Liver (tissue), 9 donors: ENCODE data around the gene SLC25A45. TPM values are rescaled to one million over a fixed set of nuclear protein-coding genes. Genes with fewer than 3 reads are reported as not detected.

Experiments used
- DNase-seq: peaks from one replicate; pipeline ENCODE4 v3.0.0-alpha.2; 2017; ENCODE audit warnings: low spot score
- H3K27ac ChIP-seq, 2 donors: one replicate each; pipeline ENCODE4 v1.7.0; 2013; ENCODE audit warnings: inconsistent platforms in 2 of 2, low read length in 2 of 2, control low read depth in 1 of 2, low read depth in 1 of 2, mild to moderate bottlenecking in 1 of 2
- H3K27me3 ChIP-seq, 4 donors: one replicate each; pipeline versions ENCODE4 v1.6.1 to v1.7.0; 2013; ENCODE audit warnings: low read length in 3 of 4, inconsistent platforms in 1 of 4, mild to moderate bottlenecking in 1 of 4, moderate library complexity in 1 of 4; ENCODE audit not compliant: control insufficient read depth in 4 of 4, insufficient read depth in 4 of 4
- H3K36me3 ChIP-seq, 4 donors: one replicate each; pipeline versions ENCODE4 v1.6.1 to v1.7.0; 2013; ENCODE audit warnings: low read length in 3 of 4, mild to moderate bottlenecking in 3 of 4, low read depth in 1 of 4, moderate library complexity in 1 of 4; ENCODE audit not compliant: control insufficient read depth in 4 of 4, insufficient read depth in 3 of 4
- H3K4me1 ChIP-seq, 4 donors: one replicate each; pipeline versions ENCODE4 v1.6.1 to v1.7.0; 2013; ENCODE audit warnings: low read length in 3 of 4, mild to moderate bottlenecking in 3 of 4, moderate library complexity in 1 of 4; ENCODE audit not compliant: control insufficient read depth in 4 of 4, insufficient read depth in 4 of 4
- H3K4me3 ChIP-seq, 3 donors: one replicate each; pipeline versions ENCODE4 v1.6.1 to v1.7.0; 2013; ENCODE audit warnings: low read length in 3 of 3, control low read depth in 1 of 3, low read depth in 1 of 3, mild to moderate bottlenecking in 1 of 3
- H3K9ac ChIP-seq, 2 donors: one replicate each; pipeline ENCODE4 v1.7.0; 2013; ENCODE audit warnings: low read length in 2 of 2, mild to moderate bottlenecking in 2 of 2, moderate library complexity in 2 of 2, control low read depth in 1 of 2, low read depth in 1 of 2
- H3K9me3 ChIP-seq, 4 donors: one replicate each; pipeline versions ENCODE4 v1.6.1 to v1.7.0; 2013; ENCODE audit warnings: low read length in 3 of 4; ENCODE audit not compliant: control insufficient read depth in 4 of 4
- EGR1 ChIP-seq, 2 donors: IDR thresholded peaks; 2 replicates each; pipeline ENCODE4 v1.6.1; 2016 to 2018; ENCODE audit warnings: antibody characterized with exemption in 2 of 2, low read depth in 2 of 2
- FOXA1 ChIP-seq: IDR thresholded peaks from 2 replicates; pipeline ENCODE4 v1.6.1; 2016; ENCODE audit warnings: antibody characterized with exemption
- FOXA2 ChIP-seq: IDR thresholded peaks from 2 replicates; pipeline ENCODE4 v1.6.1; 2016; ENCODE audit warnings: antibody characterized with exemption
- GABPA ChIP-seq, 2 donors: IDR thresholded peaks in 1 of 2; conservative IDR thresholded peaks in 1 of 2; 2 replicates each; pipeline ENCODE4 v1.6.1; 2016; ENCODE audit warnings: antibody characterized with exemption in 2 of 2, mild to moderate bottlenecking in 1 of 2, moderate library complexity in 1 of 2
- HNF4A ChIP-seq, 2 donors: conservative IDR thresholded peaks; 2 replicates each; pipeline ENCODE4 v1.6.1; 2016; ENCODE audit warnings: antibody characterized with exemption in 2 of 2, mild to moderate bottlenecking in 2 of 2
- HNF4G ChIP-seq: IDR thresholded peaks from 2 replicates; pipeline ENCODE4 v1.6.1; 2016; ENCODE audit warnings: antibody characterized with exemption
- JUND ChIP-seq, 2 donors: IDR thresholded peaks; 2 replicates each; pipeline ENCODE4 v1.6.1; 2016; ENCODE audit warnings: antibody characterized with exemption in 2 of 2
- NR2F2 ChIP-seq: IDR thresholded peaks from 2 replicates; pipeline ENCODE4 v1.6.1; 2016; ENCODE audit warnings: antibody characterized with exemption
- RAD21 ChIP-seq, 2 donors: IDR thresholded peaks; 2 replicates each; pipeline ENCODE4 v1.6.1; 2016; ENCODE audit warnings: antibody characterized with exemption in 2 of 2, mild to moderate bottlenecking in 2 of 2
- RXRA ChIP-seq, 2 donors: IDR thresholded peaks; 2 replicates each; pipeline ENCODE4 v1.6.1; 2017 to 2018; ENCODE audit warnings: antibody characterized with exemption in 2 of 2, mild to moderate bottlenecking in 1 of 2
- SP1 ChIP-seq: IDR thresholded peaks from 2 replicates; pipeline ENCODE4 v1.6.1; 2018; ENCODE audit warnings: antibody characterized with exemption, mild to moderate bottlenecking
- TAF1 ChIP-seq: conservative IDR thresholded peaks from 2 replicates; pipeline ENCODE4 v1.6.1; 2016; ENCODE audit warnings: antibody characterized with exemption, mild to moderate bottlenecking
- YY1 ChIP-seq: IDR thresholded peaks from 2 replicates; pipeline ENCODE4 v1.6.1; 2016; ENCODE audit warnings: antibody characterized with exemption, mild to moderate bottlenecking
- WGBS: extraction: QIAGEN DNeasy Blood & Tissue Kit; methylation state at CpG from one replicate; pipeline ENCODE4 v1.1.7; 2013; 5-methylcytosine and 5-hydroxymethylcytosine counted together
- polyA plus RNA-seq, 2 donors: library from polyadenylated mRNA; stranded (reverse) in 1 of 2; unstranded in 1 of 2; fragments of 200-250 nt in 1 of 2; fragments of >200 nt in 1 of 2; fragmentation: Nextera tagmentation in 1 of 2; extraction: Ambion mirVana in 1 of 2; gene quantifications; one replicate each; pipeline versions ENCODE4 v1.2.1 to v1.2.3, GENCODE V29; 2013 to 2015
- total RNA-seq, 2 donors: library from RNA; depleted of rRNA; stranded (reverse); fragments of >200 nt; gene quantifications; one replicate each; pipeline ENCODE4 v1.2.3, GENCODE V29; 2014
- TF ChIP-seq, protein P1 (sequence below): IDR thresholded peaks from 2 replicates; pipeline ENCODE4 v1.6.1; 2016; ENCODE audit warnings: antibody characterized with exemption
- TF ChIP-seq, protein P2 (sequence below): fragments of 150-350 bp; IDR thresholded peaks from 2 replicates; pipeline ENCODE4 v1.5.1; 2017; ENCODE audit warnings: improper control_type of control experiment, low read depth, low read length; ENCODE audit not compliant: missing input control
- TF ChIP-seq, protein P3 (sequence below): IDR thresholded peaks from 2 replicates; pipeline ENCODE4 v1.6.1; 2016; ENCODE audit warnings: antibody characterized with exemption
- TF ChIP-seq, protein P4 (sequence below): IDR thresholded peaks from 2 replicates; pipeline ENCODE4 v1.6.1; 2016; ENCODE audit warnings: antibody characterized with exemption, mild to moderate bottlenecking
- TF ChIP-seq, protein P5 (sequence below): IDR thresholded peaks from 2 replicates; pipeline ENCODE4 v1.6.1; 2016; ENCODE audit warnings: antibody characterized with exemption
- donor health status: healthy.
- donor health status: healthy.
- donor health status: healthy.
- donor health status: healthy.
- donor health status: healthy.

SLC25A45 gene
- total and polyA plus RNA-seq, 4 donors: 4.5 to 6.8 (median 5.3) TPM

DNA sequence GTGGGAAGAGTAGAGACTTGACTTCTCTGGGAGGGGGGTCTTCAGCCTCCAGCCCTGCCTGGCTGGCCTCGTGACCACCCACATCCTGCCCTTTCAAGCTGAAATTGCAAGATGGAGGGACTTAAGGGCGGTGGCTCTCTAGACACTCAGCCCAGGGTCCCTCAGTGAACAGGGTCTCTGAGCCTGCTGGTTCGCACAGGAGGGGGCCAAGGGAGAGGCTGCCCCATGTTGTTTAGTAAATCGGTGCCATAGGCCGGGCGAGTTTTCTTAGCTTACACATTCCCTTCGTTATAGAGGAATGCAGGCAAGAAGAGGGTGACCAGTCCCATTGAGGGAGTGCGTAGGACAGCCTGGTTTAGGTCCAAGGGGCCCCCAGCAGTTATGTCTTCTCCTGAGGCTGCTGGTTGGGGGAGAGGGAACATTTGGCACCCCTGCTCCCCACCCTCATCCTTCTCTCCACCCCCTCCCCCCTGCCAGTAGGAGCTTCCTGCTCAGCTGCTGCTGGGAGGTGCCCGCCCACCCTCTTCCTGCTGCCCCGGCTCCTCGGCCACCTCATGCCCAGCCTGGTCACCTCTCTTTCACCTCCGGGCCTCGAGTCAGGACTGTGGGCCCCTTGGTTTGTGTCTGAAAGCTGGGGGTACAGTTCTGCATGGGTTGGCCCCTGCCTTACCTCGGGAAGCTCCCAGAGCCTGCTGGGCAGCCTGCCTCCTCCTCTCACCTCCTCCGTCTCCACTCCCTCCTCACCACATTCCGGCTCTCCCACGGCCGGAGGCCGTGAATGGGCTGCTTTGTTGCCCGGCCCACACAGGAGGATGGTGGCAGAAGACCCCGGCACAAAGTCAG is 7.9 kb upstream of the SLC25A45 start:
- Histone ChIP-seq H3K27ac (peak overlapping the region; percentile 59 to 60), H3K36me3 (peaks cover 0 to 6% (median 0%) of the 10 kb centered on the region in 4 donors), H3K4me3 (no peak overlapping the region), H3K9me3 (no peaks in the 10 kb centered on the region), H3K9ac (no peak overlapping the region), H3K27me3 (no peaks in the 10 kb centered on the region), H3K4me1 (peaks cover 0 to 12% (median 5%) of the 10 kb centered on the region in 4 donors)
- no peak for TF ChIP-seq HNF4G
- TF ChIP-seq, protein P1, sequence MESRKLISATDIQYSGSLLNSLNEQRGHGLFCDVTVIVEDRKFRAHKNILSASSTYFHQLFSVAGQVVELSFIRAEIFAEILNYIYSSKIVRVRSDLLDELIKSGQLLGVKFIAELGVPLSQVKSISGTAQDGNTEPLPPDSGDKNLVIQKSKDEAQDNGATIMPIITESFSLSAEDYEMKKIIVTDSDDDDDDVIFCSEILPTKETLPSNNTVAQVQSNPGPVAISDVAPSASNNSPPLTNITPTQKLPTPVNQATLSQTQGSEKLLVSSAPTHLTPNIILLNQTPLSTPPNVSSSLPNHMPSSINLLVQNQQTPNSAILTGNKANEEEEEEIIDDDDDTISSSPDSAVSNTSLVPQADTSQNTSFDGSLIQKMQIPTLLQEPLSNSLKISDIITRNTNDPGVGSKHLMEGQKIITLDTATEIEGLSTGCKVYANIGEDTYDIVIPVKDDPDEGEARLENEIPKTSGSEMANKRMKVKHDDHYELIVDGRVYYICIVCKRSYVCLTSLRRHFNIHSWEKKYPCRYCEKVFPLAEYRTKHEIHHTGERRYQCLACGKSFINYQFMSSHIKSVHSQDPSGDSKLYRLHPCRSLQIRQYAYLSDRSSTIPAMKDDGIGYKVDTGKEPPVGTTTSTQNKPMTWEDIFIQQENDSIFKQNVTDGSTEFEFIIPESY: no peak
- TF ChIP-seq GABPA (IDR thresholded peaks at IDR 0.05 in 1 of 2, conservative IDR thresholded peaks at IDR 0.05 in 1 of 2): no peak
- TF ChIP-seq JUND (IDR thresholded peaks at IDR 0.05): no peak
- no peak for TF ChIP-seq EGR1 (IDR thresholded peaks at IDR 0.05; ENCODE audit: low read depth in 2 of 2)
- no peak for TF ChIP-seq RAD21 (IDR thresholded peaks at IDR 0.05)
- no peak for TF ChIP-seq FOXA2
- TF ChIP-seq, protein P2, sequence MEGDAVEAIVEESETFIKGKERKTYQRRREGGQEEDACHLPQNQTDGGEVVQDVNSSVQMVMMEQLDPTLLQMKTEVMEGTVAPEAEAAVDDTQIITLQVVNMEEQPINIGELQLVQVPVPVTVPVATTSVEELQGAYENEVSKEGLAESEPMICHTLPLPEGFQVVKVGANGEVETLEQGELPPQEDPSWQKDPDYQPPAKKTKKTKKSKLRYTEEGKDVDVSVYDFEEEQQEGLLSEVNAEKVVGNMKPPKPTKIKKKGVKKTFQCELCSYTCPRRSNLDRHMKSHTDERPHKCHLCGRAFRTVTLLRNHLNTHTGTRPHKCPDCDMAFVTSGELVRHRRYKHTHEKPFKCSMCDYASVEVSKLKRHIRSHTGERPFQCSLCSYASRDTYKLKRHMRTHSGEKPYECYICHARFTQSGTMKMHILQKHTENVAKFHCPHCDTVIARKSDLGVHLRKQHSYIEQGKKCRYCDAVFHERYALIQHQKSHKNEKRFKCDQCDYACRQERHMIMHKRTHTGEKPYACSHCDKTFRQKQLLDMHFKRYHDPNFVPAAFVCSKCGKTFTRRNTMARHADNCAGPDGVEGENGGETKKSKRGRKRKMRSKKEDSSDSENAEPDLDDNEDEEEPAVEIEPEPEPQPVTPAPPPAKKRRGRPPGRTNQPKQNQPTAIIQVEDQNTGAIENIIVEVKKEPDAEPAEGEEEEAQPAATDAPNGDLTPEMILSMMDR: no peak
- TF ChIP-seq RXRA (IDR thresholded peaks at IDR 0.05): no peak
- TF ChIP-seq, protein P3, sequence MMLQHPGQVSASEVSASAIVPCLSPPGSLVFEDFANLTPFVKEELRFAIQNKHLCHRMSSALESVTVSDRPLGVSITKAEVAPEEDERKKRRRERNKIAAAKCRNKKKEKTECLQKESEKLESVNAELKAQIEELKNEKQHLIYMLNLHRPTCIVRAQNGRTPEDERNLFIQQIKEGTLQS: no peak
- no peak for TF ChIP-seq SP1
- TF ChIP-seq, protein P4, sequence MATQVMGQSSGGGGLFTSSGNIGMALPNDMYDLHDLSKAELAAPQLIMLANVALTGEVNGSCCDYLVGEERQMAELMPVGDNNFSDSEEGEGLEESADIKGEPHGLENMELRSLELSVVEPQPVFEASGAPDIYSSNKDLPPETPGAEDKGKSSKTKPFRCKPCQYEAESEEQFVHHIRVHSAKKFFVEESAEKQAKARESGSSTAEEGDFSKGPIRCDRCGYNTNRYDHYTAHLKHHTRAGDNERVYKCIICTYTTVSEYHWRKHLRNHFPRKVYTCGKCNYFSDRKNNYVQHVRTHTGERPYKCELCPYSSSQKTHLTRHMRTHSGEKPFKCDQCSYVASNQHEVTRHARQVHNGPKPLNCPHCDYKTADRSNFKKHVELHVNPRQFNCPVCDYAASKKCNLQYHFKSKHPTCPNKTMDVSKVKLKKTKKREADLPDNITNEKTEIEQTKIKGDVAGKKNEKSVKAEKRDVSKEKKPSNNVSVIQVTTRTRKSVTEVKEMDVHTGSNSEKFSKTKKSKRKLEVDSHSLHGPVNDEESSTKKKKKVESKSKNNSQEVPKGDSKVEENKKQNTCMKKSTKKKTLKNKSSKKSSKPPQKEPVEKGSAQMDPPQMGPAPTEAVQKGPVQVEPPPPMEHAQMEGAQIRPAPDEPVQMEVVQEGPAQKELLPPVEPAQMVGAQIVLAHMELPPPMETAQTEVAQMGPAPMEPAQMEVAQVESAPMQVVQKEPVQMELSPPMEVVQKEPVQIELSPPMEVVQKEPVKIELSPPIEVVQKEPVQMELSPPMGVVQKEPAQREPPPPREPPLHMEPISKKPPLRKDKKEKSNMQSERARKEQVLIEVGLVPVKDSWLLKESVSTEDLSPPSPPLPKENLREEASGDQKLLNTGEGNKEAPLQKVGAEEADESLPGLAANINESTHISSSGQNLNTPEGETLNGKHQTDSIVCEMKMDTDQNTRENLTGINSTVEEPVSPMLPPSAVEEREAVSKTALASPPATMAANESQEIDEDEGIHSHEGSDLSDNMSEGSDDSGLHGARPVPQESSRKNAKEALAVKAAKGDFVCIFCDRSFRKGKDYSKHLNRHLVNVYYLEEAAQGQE: no peak
- TF ChIP-seq TAF1: no peak
- TF ChIP-seq FOXA1: no peak
- TF ChIP-seq HNF4A (conservative IDR thresholded peaks at IDR 0.05): no peak
- no peak for TF ChIP-seq NR2F2
- TF ChIP-seq, protein P5, sequence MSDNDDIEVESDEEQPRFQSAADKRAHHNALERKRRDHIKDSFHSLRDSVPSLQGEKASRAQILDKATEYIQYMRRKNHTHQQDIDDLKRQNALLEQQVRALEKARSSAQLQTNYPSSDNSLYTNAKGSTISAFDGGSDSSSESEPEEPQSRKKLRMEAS: no peak
- no peak for TF ChIP-seq YY1
- DNase-seq: no peak
- WGBS: 74% methylated on average over 21 of the region's 21 CpGs
